IPS-15b (cell line): ENCODE measurements around the gene NSFL1C.
"Not testable (repeated sequence)": the region's sequence is repeated elsewhere in the genome, so short reads cannot be mapped to it uniquely, and the experiment has no call there.

Experiments used
- H3K27me3 ChIP-seq: one replicate; pipeline ENCODE4 v1.6.1; 2013; ENCODE audit warnings: low read length; ENCODE audit not compliant: control insufficient read depth, insufficient read depth
- H3K36me3 ChIP-seq: one replicate; pipeline ENCODE4 v1.6.1; 2013; ENCODE audit warnings: low read length; ENCODE audit not compliant: control insufficient read depth, insufficient read depth
- H3K4me1 ChIP-seq: one replicate; pipeline ENCODE4 v1.6.1; 2013; ENCODE audit warnings: mild to moderate bottlenecking, low read length; ENCODE audit not compliant: control insufficient read depth, insufficient read depth
- H3K4me3 ChIP-seq: one replicate; pipeline ENCODE4 v1.5.1; 2013; ENCODE audit warnings: low read depth, low read length
- H3K9ac ChIP-seq: one replicate; pipeline ENCODE4 v1.6.1; 2013; ENCODE audit warnings: low read depth, mild to moderate bottlenecking, low read length
- H3K9me3 ChIP-seq: one replicate; pipeline ENCODE4 v1.6.1; 2013; ENCODE audit warnings: mild to moderate bottlenecking, low read length; ENCODE audit not compliant: control insufficient read depth, insufficient read depth

The NSFL1C gene

GRCh38 chr20:1466211-1467081 lies at the start of gene NSFL1C:
NSFL1C (minus strand) TSS chr20:1466849; CDS start chr20:1466824, 25 bp downstream.
- Histone ChIP-seq H3K4me1 (peaks cover 15% of the 10 kb centered on the region), H3K27me3 (no peaks in the 10 kb centered on the region), H3K4me3 (peak within 1 kb of the TSS; percentile 85), H3K9ac (peak within 1 kb of the TSS; percentile 66), H3K9me3 (no peaks in the 10 kb centered on the region), H3K36me3 (no peaks in the 10 kb centered on the region)

- Histone ChIP-seq H3K4me1 (peaks cover 2% of the 10 kb centered on the region), H3K9me3 (no peaks in the 10 kb centered on the region), H3K27me3 (no peaks in the 10 kb centered on the region), H3K4me3 (no peak overlapping the region), H3K36me3 (peaks cover 2% of the 10 kb centered on the region), H3K9ac (no peak overlapping the region)
Measured at GRCh38 chr20:1513801-1514200, 47.2 kb upstream of the NSFL1C start.

- H3K27me3 ChIP-seq = no peaks in the 10 kb centered on the region
- no peaks in the 10 kb centered on the region for H3K4me1 ChIP-seq
- H3K4me3 ChIP-seq = no peak overlapping the region
- H3K9ac ChIP-seq = no peak overlapping the region
- H3K9me3 ChIP-seq = no peaks in the 10 kb centered on the region
- H3K36me3 ChIP-seq = no peaks in the 10 kb centered on the region
Measured at GRCh38 chr20:1509237-1509636, 42.6 kb upstream of the NSFL1C start.

GRCh38 chr20:1508574-1508973 lies 41.9 kb upstream of the NSFL1C start:
- Histone ChIP-seq H3K4me1 (no peaks in the 10 kb centered on the region), H3K9me3 (no peaks in the 10 kb centered on the region), H3K36me3 (no peaks in the 10 kb centered on the region), H3K27me3 (no peaks in the 10 kb centered on the region), H3K4me3 (no peak overlapping the region), H3K9ac (no peak overlapping the region)

- Histone ChIP-seq H3K9me3 (no peaks in the 10 kb centered on the region), H3K36me3 (no peaks in the 10 kb centered on the region), H3K27me3 (no peaks in the 10 kb centered on the region), H3K4me1 (no peaks in the 10 kb centered on the region), H3K9ac (no peak overlapping the region), H3K4me3 (no peak overlapping the region)
Measured at GRCh38 chr20:1507276-1507675, 40.6 kb upstream of the NSFL1C start.

- H3K4me1 ChIP-seq = peaks cover 4% of the 10 kb centered on the region
- H3K27me3 ChIP-seq = peaks cover 2% of the 10 kb centered on the region
- no peak overlapping the region for H3K9ac ChIP-seq
- H3K9me3 ChIP-seq = no peaks in the 10 kb centered on the region
- H3K36me3 ChIP-seq = no peaks in the 10 kb centered on the region
- no peak overlapping the region for H3K4me3 ChIP-seq
Measured at GRCh38 chr20:1505871-1506270, 39.2 kb upstream of the NSFL1C start.

- no peak overlapping the region for H3K9ac ChIP-seq
- peaks cover 4% of the 10 kb centered on the region for H3K4me1 ChIP-seq
- H3K27me3 ChIP-seq = peaks cover 2% of the 10 kb centered on the region
- no peaks in the 10 kb centered on the region for H3K9me3 ChIP-seq
- no peaks in the 10 kb centered on the region for H3K36me3 ChIP-seq
- no peak overlapping the region for H3K4me3 ChIP-seq
Measured at GRCh38 chr20:1505361-1505760, 38.7 kb upstream of the NSFL1C start.

GRCh38 chr20:1503564-1504227 lies 37.0 kb upstream of the NSFL1C start:
- H3K4me3 ChIP-seq = no peak overlapping the region
- H3K9me3 ChIP-seq = no peaks in the 10 kb centered on the region
- peaks cover 4% of the 10 kb centered on the region for H3K4me1 ChIP-seq
- H3K36me3 ChIP-seq = no peaks in the 10 kb centered on the region
- no peak overlapping the region for H3K9ac ChIP-seq
- H3K27me3 ChIP-seq = peaks cover 5% of the 10 kb centered on the region

GRCh38 chr20:1500496-1500895 lies 33.8 kb upstream of the NSFL1C start:
- Histone ChIP-seq H3K36me3 (no peaks in the 10 kb centered on the region), H3K4me3 (no peak overlapping the region), H3K4me1 (peaks cover 4% of the 10 kb centered on the region), H3K27me3 (peaks cover 5% of the 10 kb centered on the region), H3K9me3 (no peaks in the 10 kb centered on the region), H3K9ac (no peak overlapping the region)

- Histone ChIP-seq H3K4me1 (peaks cover 4% of the 10 kb centered on the region), H3K4me3 (no peak overlapping the region), H3K9ac (no peak overlapping the region), H3K36me3 (no peaks in the 10 kb centered on the region), H3K9me3 (no peaks in the 10 kb centered on the region), H3K27me3 (peaks cover 5% of the 10 kb centered on the region)
Measured at GRCh38 chr20:1499528-1500420, 33.1 kb upstream of the NSFL1C start.

GRCh38 chr20:1497371-1497770 lies 30.7 kb upstream of the NSFL1C start:
- not testable (repeated sequence) for H3K9ac ChIP-seq, H3K4me1 ChIP-seq, H3K4me3 ChIP-seq, H3K9me3 ChIP-seq, H3K36me3 ChIP-seq, H3K27me3 ChIP-seq
